HFFc6 (cell line): ENCODE measurements around the gene CFL2. TPM values are rescaled to one million over a fixed set of nuclear protein-coding genes. Genes with fewer than 3 reads are reported as not detected.

Experiments
- DNase-seq: peaks from one replicate; pipeline ENCODE4 v3.0.0-alpha.2; 2018
- H3K27ac Mint-ChIP-seq: 2 replicates; pipeline ENCODE4 v1.8.0; 2020; ENCODE audit warnings: mild to moderate bottlenecking, mixed read lengths
- H3K27me3 Mint-ChIP-seq: 2 replicates; pipeline ENCODE4 v1.8.0; 2021; ENCODE audit warnings: mild to moderate bottlenecking, moderate library complexity, mixed read lengths; ENCODE audit not compliant: insufficient read depth
- H3K36me3 Mint-ChIP-seq: 2 replicates; pipeline ENCODE4 v1.8.0; 2021; ENCODE audit warnings: low read depth, mixed read lengths
- H3K4me1 Mint-ChIP-seq: 2 replicates; pipeline ENCODE4 v1.8.0; 2020; ENCODE audit warnings: low read depth, mixed read lengths
- H3K4me3 Mint-ChIP-seq: 2 replicates; pipeline ENCODE4 v1.8.0; 2020; ENCODE audit warnings: mild to moderate bottlenecking, moderate library complexity, mixed read lengths
- H3K9me3 Mint-ChIP-seq: 2 replicates; pipeline ENCODE4 v1.8.0; 2020; ENCODE audit warnings: mild to moderate bottlenecking, mixed read lengths
- CTCF ChIP-seq: fragments of 200-600 bp; sonication (generic); IDR thresholded peaks from 2 replicates; pipeline ENCODE4 v1.5.0; 2021; ENCODE audit warnings: antibody characterized with exemption, mild to moderate bottlenecking
- total RNA-seq, 6 experiments: library from RNA; stranded (reverse); fragmentation: NEBNext Ultra II Directional; extraction: Animal tissue kit (Norgen Biotek cat#: 25700); gene quantifications; 2 replicates in 1 of 6; 3 replicates in 5 of 6; pipeline ENCODE4 v1.2.3, GENCODE V29; 2021

The CFL2 gene
- total RNA-seq, 6 experiments from 2014 or later: 223 to 307 (median 268) TPM

DNA sequence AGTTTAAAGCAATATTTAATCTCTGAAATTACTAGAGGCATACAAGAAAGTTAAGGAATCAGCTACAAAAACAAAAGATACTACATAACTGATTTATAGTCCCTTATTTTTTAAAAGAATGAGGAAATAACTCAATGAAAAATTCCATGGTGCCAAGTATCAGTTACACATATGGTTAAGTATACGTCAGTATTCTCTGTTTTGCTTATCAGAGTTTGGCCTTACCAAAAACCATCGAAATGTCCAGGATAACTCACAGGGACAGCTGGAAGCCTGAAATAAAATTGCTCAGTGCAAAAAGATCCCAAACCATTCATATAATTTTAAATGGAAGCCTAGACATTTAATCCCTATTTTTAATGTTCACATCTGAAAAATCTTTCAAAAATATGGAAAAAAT lies 3.6 kb downstream of the CFL2 start:
- peak overlapping the region; percentile 70 for H3K27ac Mint-ChIP-seq
- no peaks in the 10 kb centered on the region for H3K27me3 Mint-ChIP-seq
- H3K9me3 Mint-ChIP-seq: no peaks in the 10 kb centered on the region
- H3K4me3 Mint-ChIP-seq: peak overlapping the region; percentile 91
- no peak for TF ChIP-seq CTCF
- peaks cover 58% of the 10 kb centered on the region for H3K4me1 Mint-ChIP-seq
- peaks cover 26% of the 10 kb centered on the region for H3K36me3 Mint-ChIP-seq
- DNase-seq: peak; percentile 20

DNA sequence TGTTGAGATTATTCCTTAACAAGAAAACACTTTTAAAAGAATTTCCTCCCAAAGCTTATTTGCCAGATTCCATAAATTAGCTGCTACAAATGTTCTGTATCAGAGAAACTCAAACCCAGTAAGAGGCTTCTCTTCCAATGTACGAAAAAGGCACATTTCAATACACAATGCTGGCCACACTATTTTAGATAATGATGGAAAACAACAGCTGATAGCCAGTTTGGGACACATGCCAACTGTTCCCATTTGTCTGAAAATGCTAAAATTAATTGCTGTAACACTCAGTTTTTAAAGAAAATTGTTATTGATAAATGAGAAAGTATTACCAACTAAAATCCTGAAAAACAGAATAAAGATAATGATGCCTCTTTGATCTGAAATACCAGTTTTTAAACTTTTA lies 4.4 kb downstream of the CFL2 start:
- no peak for TF ChIP-seq CTCF
- no peak for DNase-seq
- H3K27ac Mint-ChIP-seq: peak overlapping the region; percentile 55
- no peaks in the 10 kb centered on the region for H3K27me3 Mint-ChIP-seq
- peaks cover 56% of the 10 kb centered on the region for H3K4me1 Mint-ChIP-seq
- H3K4me3 Mint-ChIP-seq: peak overlapping the region; percentile 91; the same call in 1 of the 2 replicates
- no peaks in the 10 kb centered on the region for H3K9me3 Mint-ChIP-seq
- peaks cover 26% of the 10 kb centered on the region for H3K36me3 Mint-ChIP-seq

- DNase-seq: no peak
- H3K27me3 Mint-ChIP-seq: no peaks in the 10 kb centered on the region
- H3K36me3 Mint-ChIP-seq: peaks cover 14% of the 10 kb centered on the region; the same call in 1 of the 2 replicates
- no peaks in the 10 kb centered on the region for H3K9me3 Mint-ChIP-seq
- H3K27ac Mint-ChIP-seq: peak overlapping the region; percentile 11; the same call in 1 of the 2 replicates
- peaks cover 47% of the 10 kb centered on the region for H3K4me1 Mint-ChIP-seq
- no peak overlapping the region for H3K4me3 Mint-ChIP-seq
- TF ChIP-seq CTCF: no peak
Observed at GRCh38 chr14:34707722-34708121, 6.7 kb downstream of the CFL2 start.

GRCh38 chr14:34701808-34702207 lies 12.6 kb downstream of the CFL2 start:
- peaks cover 3% of the 10 kb centered on the region; the same call in 1 of the 2 replicates for H3K36me3 Mint-ChIP-seq
- H3K4me1 Mint-ChIP-seq: peaks cover 42% of the 10 kb centered on the region
- DNase-seq: no peak
- no peak overlapping the region for H3K4me3 Mint-ChIP-seq
- no peak overlapping the region for H3K27ac Mint-ChIP-seq
- H3K9me3 Mint-ChIP-seq: no peaks in the 10 kb centered on the region
- no peak for TF ChIP-seq CTCF
- no peaks in the 10 kb centered on the region for H3K27me3 Mint-ChIP-seq

GRCh38 chr14:34700622-34701130 lies 13.7 kb downstream of the CFL2 start:
- TF ChIP-seq CTCF: no peak
- DNase-seq: no peak
- H3K4me1 Mint-ChIP-seq: peaks cover 42% of the 10 kb centered on the region
- H3K27ac Mint-ChIP-seq: peak overlapping the region; percentile 83
- H3K27me3 Mint-ChIP-seq: no peaks in the 10 kb centered on the region
- H3K4me3 Mint-ChIP-seq: peak overlapping the region; percentile 81
- H3K36me3 Mint-ChIP-seq: no peaks in the 10 kb centered on the region
- H3K9me3 Mint-ChIP-seq: no peaks in the 10 kb centered on the region
